HG03354 (cell line): ENCODE measurements around the gene PREX1.
"Not testable (repeated sequence)": the region's sequence is repeated elsewhere in the genome, so short reads cannot be mapped to it uniquely, and the experiment has no call there.

ENCODE experiments used
- ATAC-seq: cut with Tn5 transposase; IDR thresholded peaks from one replicate; pipeline ENCODE4 v1.9.1; 2021; ENCODE audit warnings: mild to moderate bottlenecking; ENCODE audit not compliant: unreplicated experiment, poor library complexity, severe bottlenecking

PREX1 gene

GRCh38 chr20:48784273-48784641, 43.5 kb downstream of the PREX1 start:
- ATAC-seq: no peak

GRCh38 chr20:48783533-48784272, 44.1 kb downstream of the PREX1 start:
- ATAC-seq: no peak

GRCh38 chr20:48782901-48783308, 44.9 kb downstream of the PREX1 start:
- no peak for ATAC-seq

GRCh38 chr20:48782053-48782452, 45.7 kb downstream of the PREX1 start:
- ATAC-seq: no peak

GRCh38 chr20:48781634-48782033, 46.2 kb downstream of the PREX1 start:
- ATAC-seq: no peak

GRCh38 chr20:48779435-48779834, 48.4 kb downstream of the PREX1 start:
- no peak for ATAC-seq

- ATAC-seq: no peak
Measured at GRCh38 chr20:48777821-48778220, 50.0 kb downstream of the PREX1 start.

GRCh38 chr20:48777005-48777404, 50.8 kb downstream of the PREX1 start:
- no peak for ATAC-seq

- no peak for ATAC-seq
Measured at GRCh38 chr20:48776306-48776705, 51.5 kb downstream of the PREX1 start.

- not testable (repeated sequence) for ATAC-seq
Measured at GRCh38 chr20:48775545-48775944, 52.3 kb downstream of the PREX1 start.

GRCh38 chr20:48774696-48775095, 53.1 kb downstream of the PREX1 start:
- ATAC-seq: no peak

GRCh38 chr20:48773837-48774418, 53.9 kb downstream of the PREX1 start:
- ATAC-seq: no peak

GRCh38 chr20:48772183-48772976, 55.4 kb downstream of the PREX1 start:
- ATAC-seq: no peak

GRCh38 chr20:48771542-48771941, 56.3 kb downstream of the PREX1 start:
- ATAC-seq: no peak

- ATAC-seq: no peak
Measured at GRCh38 chr20:48770700-48771442, 56.9 kb downstream of the PREX1 start.

GRCh38 chr20:48769069-48769983, 58.5 kb downstream of the PREX1 start:
- no peak for ATAC-seq

GRCh38 chr20:48766961-48767960, 60.5 kb downstream of the PREX1 start:
- ATAC-seq: no peak

- no peak for ATAC-seq
Measured at GRCh38 chr20:48766205-48766604, 61.6 kb downstream of the PREX1 start.
